HL-60 (cell line): Measurements from ENCODE around the gene ACTL6B.

Experiments used
- DNase-seq, 2 experiments: peaks; one replicate each; pipeline ENCODE4 v3.0.0-alpha.2; 2010 to 2020; ENCODE audit warnings: low read depth in 1 of 2, low spot score in 1 of 2
- H3K27ac ChIP-seq: fragments of 250-450 bp; sonication (Bioruptor Pico); replicated peaks from 2 replicates; pipeline ENCODE4 v1.5.1; 2020; ENCODE audit warnings: mild to moderate bottlenecking, moderate library complexity
- H3K27me3 ChIP-seq: fragments of 250-450 bp; sonication (Bioruptor Pico); 2 replicates; pipeline ENCODE4 v1.5.1; 2021; ENCODE audit warnings: mild to moderate bottlenecking, moderate library complexity; ENCODE audit not compliant: insufficient read depth, poor library complexity, severe bottlenecking
- H3K4me3 ChIP-seq: replicated peaks from 2 replicates; pipeline ENCODE4 v1.5.1; 2011; ENCODE audit warnings: mild to moderate bottlenecking, control low read depth, low read length; ENCODE audit not compliant: insufficient read depth
- CTCF ChIP-seq: IDR thresholded peaks from one replicate; pipeline ENCODE4 v1.5.1; 2011; ENCODE audit warnings: low read length, control low read depth, inconsistent platforms; ENCODE audit not compliant: insufficient read depth
- GABPA ChIP-seq: IDR thresholded peaks from 2 replicates; pipeline ENCODE4 v1.6.1; 2012; ENCODE audit warnings: low read depth
- POLR2AphosphoS5 ChIP-seq: IDR thresholded peaks from 2 replicates; pipeline ENCODE4 v1.6.1; 2012; ENCODE audit warnings: low read depth
- REST ChIP-seq: IDR thresholded peaks from 2 replicates; pipeline ENCODE4 v1.6.1; 2012; ENCODE audit warnings: low read depth; ENCODE audit not compliant: insufficient replicate concordance
- SPI1 ChIP-seq: IDR thresholded peaks from 2 replicates; pipeline ENCODE4 v1.6.1; 2012; ENCODE audit warnings: low read depth, mild to moderate bottlenecking, borderline replicate concordance

Gene ACTL6B

GRCh38 chr7:100674411-100675104, 18.3 kb upstream of the ACTL6B start:
- H3K27me3 ChIP-seq: no peaks in the 10 kb centered on the region
- peak overlapping the region; percentile 89 for H3K4me3 ChIP-seq
- H3K27ac ChIP-seq: peak overlapping the region; percentile 99
- DNase-seq: peak in 1 of 2 experiments; percentile 56
- TF ChIP-seq SPI1 (peak; percentile 57), GABPA (no peak)

- peak; percentile 66 to 82 for DNase-seq
- H3K4me3 ChIP-seq: peak overlapping the region; percentile 89
- H3K27me3 ChIP-seq: no peaks in the 10 kb centered on the region
- peak overlapping the region; percentile 99 for H3K27ac ChIP-seq
- TF ChIP-seq SPI1 (peak; percentile 35; the same call in 1 of the 2 replicates), POLR2AphosphoS5 (no peak; the same call in none of the 2 replicates), REST (no peak)
These were observed 17.7 kb upstream of the ACTL6B start for GRCh38 chr7:100673942-100674410.

- H3K27me3 ChIP-seq: no peaks in the 10 kb centered on the region
- H3K27ac ChIP-seq: peak within 1 kb of the TSS; percentile 99
- peak; percentile 98 to 99 for DNase-seq
- TF ChIP-seq POLR2AphosphoS5: 0 out of 2 replicates have a peak, but pooled peaks have one; percentile 34
- TF ChIP-seq SPI1: no peak
- TF ChIP-seq GABPA: 0 out of 2 replicates have a peak, but pooled peaks have one; percentile 31
- peak within 1 kb of the TSS; percentile 89 for H3K4me3 ChIP-seq
These were observed 17.2 kb upstream of the ACTL6B start, which contains the start of gene GNB2 for GRCh38 chr7:100673302-100673941. Gene GNB2 (plus strand): TSS chr7:100673740. CDS start chr7:100676266, 2,526 bp downstream.

GRCh38 chr7:100671353-100672327, 15.4 kb upstream of the ACTL6B start:
- DNase-seq: no peak
- no peak overlapping the region for H3K4me3 ChIP-seq
- no peaks in the 10 kb centered on the region for H3K27me3 ChIP-seq
- no peak overlapping the region for H3K27ac ChIP-seq
- no peak for TF ChIP-seq GABPA
- TF ChIP-seq CTCF: no peak
- no peak for TF ChIP-seq SPI1
- TF ChIP-seq POLR2AphosphoS5: no peak
- TF ChIP-seq REST: no peak
